NCI-H146 (cell line): ENCODE data around the gene PRPF19.

Source experiments
- DNase-seq: peaks from one replicate; lab custom pipeline; 2025; lab: John Stamatoyannopoulos, UW

Gene PRPF19

GRCh38 chr11:60937811-60938210 is 31.4 kb upstream of the PRPF19 start:
- no peak for DNase-seq

GRCh38 chr11:60937144-60937527 is 30.8 kb upstream of the PRPF19 start:
- no peak for DNase-seq

GRCh38 chr11:60936467-60937143 is 30.2 kb upstream of the PRPF19 start:
- DNase-seq = no peak

GRCh38 chr11:60935676-60936442 is 29.5 kb upstream of the PRPF19 start:
- no peak for DNase-seq

GRCh38 chr11:60934790-60935605 is 28.6 kb upstream of the PRPF19 start:
- DNase-seq = no peak

- DNase-seq = no peak
Measured at GRCh38 chr11:60934124-60934789, 27.9 kb upstream of the PRPF19 start.

- no peak for DNase-seq
Measured at GRCh38 chr11:60933416-60934123, 27.2 kb upstream of the PRPF19 start.

GRCh38 chr11:60932605-60933356 is 26.4 kb upstream of the PRPF19 start:
- DNase-seq = no peak

GRCh38 chr11:60931917-60932316 is 25.5 kb upstream of the PRPF19 start:
- no peak for DNase-seq

- no peak for DNase-seq
Measured at GRCh38 chr11:60930394-60930793, 24.0 kb upstream of the PRPF19 start.

- no peak for DNase-seq
Measured at GRCh38 chr11:60929764-60930163, 23.4 kb upstream of the PRPF19 start.

GRCh38 chr11:60928563-60929001 is 22.2 kb upstream of the PRPF19 start:
- DNase-seq = no peak

GRCh38 chr11:60927600-60927999 is 21.2 kb upstream of the PRPF19 start:
- no peak for DNase-seq

- DNase-seq = no peak
Measured at GRCh38 chr11:60927061-60927592, 20.7 kb upstream of the PRPF19 start.

GRCh38 chr11:60926500-60926899 is 20.1 kb upstream of the PRPF19 start:
- no peak for DNase-seq

GRCh38 chr11:60925868-60926267 is 19.5 kb upstream of the PRPF19 start:
- DNase-seq = no peak

- peak; percentile 80 for DNase-seq
Measured at GRCh38 chr11:60924906-60925853, 18.8 kb upstream of the PRPF19 start.

- peak; percentile 84 for DNase-seq
Measured at GRCh38 chr11:60924110-60924905, 17.9 kb upstream of the PRPF19 start, which contains the start of gene TMEM132A. Gene TMEM132A, plus strand, starts transcription at chr11:60924460. Its CDS starts 174 bp downstream, at chr11:60924634.

- no peak for DNase-seq
Measured at GRCh38 chr11:60923800-60924109, 17.4 kb upstream of the PRPF19 start.
